Tibial nerve (tissue), 4 donors: ENCODE results near the gene SMARCD2.

ENCODE experiments used
- CTCF ChIP-seq, 5 experiments: fragments of 200-600 bp in 3 of 5; fragments of 450-650 bp in 2 of 5; sonication (generic) in 3 of 5; IDR thresholded peaks; one replicate each; pipeline ENCODE4 v1.5.1; 2016 to 2019; ENCODE audit warnings: antibody characterized with exemption in 5 of 5, mild to moderate bottlenecking in 3 of 5, moderate library complexity in 2 of 5
- EP300 ChIP-seq, 2 donors: sonication (generic); formaldehyde crosslinking; IDR thresholded peaks; one replicate each; pipeline ENCODE4 v1.6.1; 2017; ENCODE audit warnings: antibody characterized with exemption in 2 of 2, mild to moderate bottlenecking in 1 of 2

- TF ChIP-seq CTCF (IDR thresholded peaks at IDR 0.05) (no peak), EP300 (IDR thresholded peaks at IDR 0.05) (no peak)
These were observed 1.6 kb upstream of the SMARCD2 start for GRCh38 chr17:63843910-63844677.
